Mesenchymal stem cell (in vitro differentiated cells and primary cell): Measurements from ENCODE around the gene CHIC2.

Source experiments
- DNase-seq: peaks from one replicate; pipeline ENCODE4 v3.0.0-alpha.2; 2013
- H2AFZ ChIP-seq: one replicate; pipeline ENCODE4 v1.6.1; 2013; ENCODE audit warnings: low read depth, mild to moderate bottlenecking, control low read depth, inconsistent platforms, low read length, moderate library complexity
- H2AK5ac ChIP-seq: 2 replicates; pipeline ENCODE4 v1.6.1; 2013; ENCODE audit warnings: low read length, moderate library complexity, mild to moderate bottlenecking, inconsistent platforms; ENCODE audit not compliant: severe bottlenecking
- H2BK120ac ChIP-seq: one replicate; pipeline ENCODE4 v1.6.1; 2013; ENCODE audit warnings: low read depth, mild to moderate bottlenecking, inconsistent platforms, low read length, moderate library complexity
- H2BK12ac ChIP-seq, 2 experiments: one replicate each; pipeline ENCODE4 v1.6.1; 2013; ENCODE audit warnings: inconsistent platforms in 2 of 2, low read length in 2 of 2, mild to moderate bottlenecking in 2 of 2, moderate library complexity in 2 of 2, control low read depth in 1 of 2
- H2BK15ac ChIP-seq: one replicate; pipeline ENCODE4 v1.6.1; 2013; ENCODE audit warnings: mild to moderate bottlenecking, low read depth, inconsistent platforms; ENCODE audit not compliant: poor library complexity, severe bottlenecking
- H2BK5ac ChIP-seq: 2 replicates; pipeline ENCODE4 v1.6.1; 2013; ENCODE audit warnings: low read depth, mild to moderate bottlenecking, low read length, control low read depth, inconsistent platforms; ENCODE audit not compliant: poor library complexity, severe bottlenecking
- H3K14ac ChIP-seq, 2 experiments: one replicate each; pipeline ENCODE4 v1.6.1; 2013; ENCODE audit warnings: inconsistent platforms in 2 of 2, low read length in 2 of 2, control low read depth in 1 of 2, mild to moderate bottlenecking in 1 of 2, moderate library complexity in 1 of 2
- H3K18ac ChIP-seq, 2 experiments: one replicate each; pipeline ENCODE4 v1.6.1; 2013; ENCODE audit warnings: inconsistent platforms in 2 of 2, low read length in 2 of 2, control low read depth in 1 of 2, low read depth in 1 of 2, mild to moderate bottlenecking in 1 of 2
- H3K23ac ChIP-seq, 2 experiments: one replicate each; pipeline ENCODE4 v1.6.1; 2013; ENCODE audit warnings: inconsistent platforms in 2 of 2, low read length in 2 of 2, mild to moderate bottlenecking in 2 of 2, moderate library complexity in 2 of 2, control low read depth in 1 of 2
- H3K27ac ChIP-seq: 2 replicates; pipeline ENCODE4 v1.5.1; 2013; ENCODE audit warnings: mild to moderate bottlenecking, moderate library complexity, low read length, control low read depth, inconsistent platforms; ENCODE audit not compliant: poor library complexity, severe bottlenecking
- H3K27me3 ChIP-seq, 2 experiments: 2 replicates each; pipeline versions ENCODE4 v1.6.1 to v1.7.0; 2013; ENCODE audit warnings: low read length in 2 of 2, mild to moderate bottlenecking in 2 of 2, moderate library complexity in 2 of 2, control low read depth in 1 of 2, inconsistent platforms in 1 of 2; ENCODE audit not compliant: control insufficient read depth in 1 of 2, insufficient read depth in 1 of 2
- H3K36me3 ChIP-seq, 2 experiments: 2 replicates each; pipeline versions ENCODE4 v1.6.1 to v1.7.0; 2013; ENCODE audit warnings: low read length in 2 of 2, control low read depth in 1 of 2, inconsistent platforms in 1 of 2, low read depth in 1 of 2, mild to moderate bottlenecking in 1 of 2; ENCODE audit not compliant: insufficient read depth in 2 of 2, control insufficient read depth in 1 of 2
- H3K4ac ChIP-seq, 2 experiments: one replicate each; pipeline ENCODE4 v1.6.1; 2013; ENCODE audit warnings: inconsistent platforms in 2 of 2, low read length in 2 of 2, mild to moderate bottlenecking in 2 of 2, moderate library complexity in 2 of 2, control low read depth in 1 of 2, low read depth in 1 of 2
- H3K4me1 ChIP-seq: 2 replicates; pipeline ENCODE4 v1.6.1; 2013; ENCODE audit warnings: low read depth, low read length, control low read depth; ENCODE audit not compliant: control insufficient read depth, insufficient read depth
- H3K4me2 ChIP-seq: 2 replicates; pipeline ENCODE4 v1.6.1; 2013; ENCODE audit warnings: low read length, mild to moderate bottlenecking, inconsistent platforms; ENCODE audit not compliant: poor library complexity, severe bottlenecking
- H3K4me3 ChIP-seq, 2 experiments: 2 replicates each; pipeline versions ENCODE4 v1.5.1 to v1.7.0; 2013; ENCODE audit warnings: low read length in 2 of 2, mild to moderate bottlenecking in 2 of 2, control low read depth in 1 of 2, low read depth in 1 of 2; ENCODE audit not compliant: insufficient read depth in 1 of 2
- H3K79me1 ChIP-seq: replicated peaks from 2 replicates; pipeline ENCODE4 v1.6.1; 2013; ENCODE audit warnings: mild to moderate bottlenecking, control low read depth, low read length, inconsistent platforms; ENCODE audit not compliant: poor library complexity, severe bottlenecking
- H3K9ac ChIP-seq: 2 replicates; pipeline ENCODE4 v1.7.0; 2013; ENCODE audit warnings: mild to moderate bottlenecking, low read length, moderate library complexity
- H3K9me3 ChIP-seq: 2 replicates; pipeline ENCODE4 v1.7.0; 2013; ENCODE audit warnings: mild to moderate bottlenecking, low read length; ENCODE audit not compliant: control insufficient read depth
- H4K8ac ChIP-seq: one replicate; pipeline ENCODE4 v1.6.1; 2013; ENCODE audit warnings: inconsistent platforms, mild to moderate bottlenecking, low read length, moderate library complexity
- H4K91ac ChIP-seq: one replicate; pipeline ENCODE4 v1.6.1; 2013; ENCODE audit warnings: mild to moderate bottlenecking, low read length, inconsistent platforms
- WGBS: methylation state at CpG from one replicate; pipeline ENCODE4 v1.1.7; 2013; ENCODE audit warnings: mixed read lengths; 5-methylcytosine and 5-hydroxymethylcytosine counted together

The CHIC2 gene

GRCh38 chr4:54092405-54093323, 28.3 kb upstream of the CHIC2 start:
- peak overlapping the region; percentile 78 for H2AFZ ChIP-seq
- no peak overlapping the region for H2AK5ac ChIP-seq
- peak overlapping the region in 1 of 2 experiments; percentile 69 for H3K14ac ChIP-seq
- peak overlapping the region; percentile 60 to 88 for H3K4me3 ChIP-seq
- no peak overlapping the region for H3K4ac ChIP-seq
- peak overlapping the region; percentile 94 for H3K4me2 ChIP-seq
- H4K8ac ChIP-seq = no peak overlapping the region
- H2BK15ac ChIP-seq = no peak overlapping the region
- no peak overlapping the region for H2BK5ac ChIP-seq
- peak overlapping the region; percentile 77 for H3K9ac ChIP-seq
- H4K91ac ChIP-seq = no peak overlapping the region
- no peak for DNase-seq
- no peaks in the 10 kb centered on the region for H3K79me1 ChIP-seq
- 24% methylated on average over 12 of the region's 13 CpGs for WGBS
- H3K23ac ChIP-seq = peak overlapping the region in 1 of 2 experiments; percentile 47
- no peak overlapping the region for H3K27ac ChIP-seq
- H3K4me1 ChIP-seq = peaks cover 14% of the 10 kb centered on the region
- H3K18ac ChIP-seq = peak overlapping the region in 1 of 2 experiments; percentile 59
- peak overlapping the region in 1 of 2 experiments; percentile 61 for H2BK12ac ChIP-seq
- H2BK120ac ChIP-seq = no peak overlapping the region
- H3K27me3 ChIP-seq = peaks cover 40 to 55% of the 10 kb centered on the region in 2 experiments
- no peaks in the 10 kb centered on the region for H3K9me3 ChIP-seq
- no peaks in the 10 kb centered on the region for H3K36me3 ChIP-seq

DNA sequence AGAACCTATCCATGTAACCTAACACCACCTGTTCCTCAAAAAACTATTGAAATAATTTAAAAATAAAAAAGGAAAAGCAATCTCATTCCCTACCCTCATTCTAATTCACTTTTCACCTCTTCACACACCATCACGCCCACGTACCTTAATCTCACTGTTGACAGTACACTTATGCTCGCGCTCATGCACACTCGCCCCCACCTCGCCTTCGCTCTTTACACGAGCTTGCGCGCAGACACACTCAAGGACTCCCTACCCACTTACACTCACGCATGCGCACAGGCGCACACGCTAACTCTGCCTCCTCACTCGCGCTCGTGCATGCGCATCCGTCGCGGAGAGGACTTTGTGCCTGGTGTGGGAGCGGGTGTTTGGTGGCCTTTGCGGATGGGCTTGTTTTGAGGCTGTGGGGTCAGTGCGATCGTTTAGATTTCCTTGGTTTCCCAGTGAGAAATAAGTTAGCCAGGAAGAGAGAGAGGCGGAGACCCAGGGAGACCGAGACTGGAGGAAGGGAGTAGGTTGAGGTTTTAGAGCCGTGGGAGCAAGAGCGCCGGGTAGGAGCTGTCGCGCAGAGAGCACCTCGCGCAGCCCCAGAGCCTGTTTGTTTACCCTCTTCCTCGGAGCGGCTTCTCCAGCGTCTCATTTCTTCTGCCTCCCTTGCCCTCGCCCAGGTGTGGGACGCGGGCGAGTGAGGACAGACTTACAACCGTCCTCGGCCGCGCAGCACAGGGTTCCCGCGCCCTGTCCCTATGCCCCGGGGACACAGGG, 27.4 kb upstream of the CHIC2 start:
- DNase-seq = peak; percentile 85
- Histone ChIP-seq H3K9me3 (no peaks in the 10 kb centered on the region), H2BK15ac (no peak overlapping the region), H3K18ac (peak overlapping the region in 1 of 2 experiments; percentile 79), H3K4me2 (peak overlapping the region; percentile 94), H3K9ac (peak overlapping the region; percentile 77), H2BK12ac (peak overlapping the region in 1 of 2 experiments; percentile 61), H3K79me1 (no peaks in the 10 kb centered on the region), H3K4ac (peak overlapping the region in 1 of 2 experiments; percentile 44), H2AFZ (peak overlapping the region; percentile 78), H2BK5ac (no peak overlapping the region), H4K91ac (no peak overlapping the region), H3K36me3 (no peaks in the 10 kb centered on the region), H3K27ac (no peak overlapping the region), H3K14ac (peak overlapping the region in 1 of 2 experiments; percentile 69), H3K4me3 (peak overlapping the region; percentile 60 to 88), H3K4me1 (peaks cover 14% of the 10 kb centered on the region), H2AK5ac (no peak overlapping the region), H2BK120ac (no peak overlapping the region), H3K23ac (peak overlapping the region in 1 of 2 experiments; percentile 47), H4K8ac (no peak overlapping the region), H3K27me3 (peaks cover 32 to 47% of the 10 kb centered on the region in 2 experiments)
- WGBS = 2% methylated on average over 43 of the region's 48 CpGs

DNA sequence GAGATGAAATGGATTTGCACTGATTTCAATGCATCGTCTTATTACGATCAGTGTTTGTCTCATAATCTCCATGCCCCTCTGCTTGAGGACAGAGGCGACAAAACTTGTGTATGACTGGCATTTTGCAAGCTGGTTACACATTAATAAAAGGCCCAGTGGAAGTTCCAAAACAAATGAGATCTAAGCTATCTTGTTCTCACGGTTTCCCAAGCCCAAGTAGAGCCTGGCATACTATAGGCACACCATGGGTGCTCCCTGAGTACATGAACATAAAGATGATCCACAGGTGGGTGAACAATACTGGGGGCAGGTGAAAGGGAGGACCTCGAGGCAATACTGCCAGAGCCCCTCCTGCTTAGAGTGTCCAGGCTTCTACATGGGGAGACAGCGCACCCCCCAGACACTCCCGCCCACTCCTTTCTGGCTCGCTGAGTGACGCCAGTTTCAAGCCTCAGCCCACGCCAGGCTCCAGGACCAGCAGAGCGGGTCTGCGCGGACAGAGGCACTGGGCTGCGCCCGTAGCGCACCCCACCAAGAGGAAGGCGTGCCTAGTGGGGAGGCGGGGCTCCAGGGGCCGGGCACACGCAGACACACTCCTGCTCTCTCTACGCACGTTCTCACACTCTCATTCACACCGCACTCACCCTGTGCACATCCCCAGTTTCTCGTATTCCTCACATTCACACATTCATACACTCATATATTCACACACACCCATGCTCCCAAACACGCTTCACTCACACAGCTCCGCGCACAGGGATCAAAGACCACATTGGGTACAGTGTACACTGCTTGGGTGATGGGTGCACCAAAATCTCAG, 26.6 kb upstream of the CHIC2 start:
- H3K14ac ChIP-seq = no peak overlapping the region
- peaks cover 14% of the 10 kb centered on the region for H3K4me1 ChIP-seq
- no peak overlapping the region for H2BK12ac ChIP-seq
- peak overlapping the region; percentile 77 for H3K9ac ChIP-seq
- H3K36me3 ChIP-seq = no peaks in the 10 kb centered on the region
- peak overlapping the region; percentile 23 to 88 for H3K4me3 ChIP-seq
- no peak overlapping the region for H2AFZ ChIP-seq
- no peak overlapping the region for H4K91ac ChIP-seq
- H2BK5ac ChIP-seq = no peak overlapping the region
- H2BK120ac ChIP-seq = no peak overlapping the region
- DNase-seq = peak; percentile 46
- H3K23ac ChIP-seq = no peak overlapping the region
- 22% methylated on average over 27 of the region's 27 CpGs for WGBS
- H3K4ac ChIP-seq = peak overlapping the region in 1 of 2 experiments; percentile 44
- no peaks in the 10 kb centered on the region for H3K79me1 ChIP-seq
- H3K4me2 ChIP-seq = peak overlapping the region; percentile 94
- H3K27ac ChIP-seq = peak overlapping the region; percentile 16
- H4K8ac ChIP-seq = peak overlapping the region; percentile 5
- no peaks in the 10 kb centered on the region for H3K9me3 ChIP-seq
- H3K18ac ChIP-seq = peak overlapping the region in 1 of 2 experiments; percentile 6
- no peak overlapping the region for H2BK15ac ChIP-seq
- H2AK5ac ChIP-seq = no peak overlapping the region
- H3K27me3 ChIP-seq = peaks cover 24 to 39% of the 10 kb centered on the region in 2 experiments
